B cell (primary cell): ENCODE data around the gene TGFB1. TPM values are rescaled to one million over a fixed set of nuclear protein-coding genes. Genes with fewer than 3 reads are reported as not detected.

Source experiments
- ATAC-seq: fragments of 200-7000 bp; cut with Tn5 transposase; one replicate; pipeline ENCODE4 v1.10.0; 2021; ENCODE audit warnings: low read depth, mild to moderate bottlenecking, moderate number of reproducible peaks, moderate library complexity
- CTCF ChIA-PET: fragments of 350-600 bp; sonication (Branson Sonifier 250); formaldehyde crosslinking; loops from one replicate; lab custom pipeline; 2021; ENCODE audit warnings: antibody characterized with exemption, inconsistent platforms; lab: Charles Lee
- POLR2A ChIA-PET: fragments of 350-600 bp; sonication (Branson Sonifier 250); formaldehyde crosslinking; loops from one replicate; lab custom pipeline; 2021; ENCODE audit warnings: antibody characterized with exemption; lab: Charles Lee
- DNase-seq: peaks from one replicate; pipeline ENCODE4 v3.0.0; 2013
- H2AFZ ChIP-seq: 2 replicates; pipeline ENCODE4 v1.6.1; 2012; ENCODE audit warnings: mild to moderate bottlenecking, low read depth, low read length; ENCODE audit not compliant: insufficient read depth, poor library complexity, severe bottlenecking
- H3K27ac ChIP-seq, 2 donors: 1 replicate in 1 of 2; 2 replicates in 1 of 2; pipeline ENCODE4 v1.5.1; 2012 to 2013; ENCODE audit warnings: low read length in 2 of 2, mild to moderate bottlenecking in 2 of 2, moderate library complexity in 1 of 2
- H3K27me3 ChIP-seq, 4 experiments: fragments of 200-600 bp in 1 of 4; sonication (generic) in 1 of 4; replicated peaks in 1 of 4; 1 replicate in 2 of 4; 2 replicates in 2 of 4; pipeline versions ENCODE4 v1.6.1 to v1.7.0; 2013 to 2016; ENCODE audit warnings: low read length in 3 of 4, mild to moderate bottlenecking in 2 of 4, mixed read lengths in 1 of 4, moderate library complexity in 1 of 4; ENCODE audit not compliant: insufficient read depth in 4 of 4, control insufficient read depth in 3 of 4; ENCODE audit errors: control extremely low read depth in 1 of 4
- H3K36me3 ChIP-seq, 2 experiments: replicated peaks in 1 of 2; 1 replicate in 1 of 2; 2 replicates in 1 of 2; pipeline versions ENCODE4 v1.6.1 to v1.7.1; 2013; ENCODE audit warnings: low read length in 1 of 2; ENCODE audit not compliant: insufficient read depth in 2 of 2, control insufficient read depth in 1 of 2; ENCODE audit errors: control extremely low read depth in 1 of 2, extremely low read depth in 1 of 2
- H3K4me1 ChIP-seq, 2 donors: fragments of 200-600 bp in 1 of 2; sonication (generic) in 1 of 2; 1 replicate in 1 of 2; 2 replicates in 1 of 2; pipeline versions ENCODE4 v1.5.1 to v1.6.1; 2013 to 2017; ENCODE audit warnings: low read length in 2 of 2; ENCODE audit not compliant: control insufficient read depth in 2 of 2, insufficient read depth in 2 of 2
- H3K4me2 ChIP-seq: replicated peaks from 2 replicates; pipeline ENCODE3; 2012; ENCODE audit warnings: mild to moderate bottlenecking, low read depth, low read length; ENCODE audit not compliant: poor library complexity, severe bottlenecking
- H3K4me3 ChIP-seq, 5 experiments: fragments of 200-600 bp in 1 of 5; sonication (generic) in 1 of 5; 1 replicate in 3 of 5; 2 replicates in 2 of 5; pipeline versions ENCODE4 v1.5.1 to v1.7.0; 2011 to 2016; ENCODE audit warnings: low read length in 4 of 5, mild to moderate bottlenecking in 4 of 5, low read depth in 2 of 5, control low read depth in 1 of 5, moderate library complexity in 1 of 5; ENCODE audit not compliant: insufficient read depth in 1 of 5; ENCODE audit errors: control extremely low read depth in 1 of 5, extremely low read depth in 1 of 5
- H3K79me2 ChIP-seq: fragments of 200-600 bp; sonication (generic); one replicate; pipeline ENCODE4 v1.6.0; 2016; ENCODE audit warnings: low read length; ENCODE audit not compliant: control insufficient read depth, insufficient read depth
- H3K9ac ChIP-seq: fragments of 200-600 bp; sonication (generic); 2 replicates; pipeline ENCODE4 v1.6.1; 2017; ENCODE audit warnings: mild to moderate bottlenecking, low read length, moderate library complexity
- H3K9me3 ChIP-seq, 3 donors: one replicate each; pipeline versions ENCODE4 v1.6.1 to v1.7.1; 2013; ENCODE audit warnings: low read length in 2 of 3; ENCODE audit not compliant: control insufficient read depth in 2 of 3, insufficient read depth in 1 of 3; ENCODE audit errors: control extremely low read depth in 1 of 3
- H4K20me1 ChIP-seq: 2 replicates; pipeline ENCODE4 v1.6.0; 2012; ENCODE audit warnings: mild to moderate bottlenecking, low read length; ENCODE audit not compliant: insufficient read depth, control insufficient read depth, poor library complexity, severe bottlenecking
- H3K27ac Mint-ChIP-seq: one replicate; pipeline ENCODE4 v1.8.0; 2021; ENCODE audit warnings: mixed read lengths
- H3K27me3 Mint-ChIP-seq: one replicate; pipeline ENCODE4 v1.8.0; 2021; ENCODE audit warnings: mixed read lengths
- H3K4me1 Mint-ChIP-seq: one replicate; pipeline ENCODE4 v1.8.0; 2021; ENCODE audit warnings: mixed read lengths
- H3K4me3 Mint-ChIP-seq: one replicate; pipeline ENCODE4 v1.8.0; 2021; ENCODE audit warnings: mixed read lengths
- H3K9me3 Mint-ChIP-seq: one replicate; pipeline ENCODE4 v1.8.0; 2022; ENCODE audit warnings: mixed read lengths; ENCODE audit not compliant: insufficient read depth
- CTCF ChIP-seq: fragments of 200-600 bp; IDR thresholded peaks from one replicate; pipeline ENCODE4 v1.8.0; 2022; ENCODE audit warnings: antibody characterized with exemption, mild to moderate bottlenecking
- EZH2 ChIP-seq: IDR thresholded peaks from 2 replicates; pipeline ENCODE4 v1.6.1; 2012; ENCODE audit warnings: borderline replicate concordance, low read depth, mild to moderate bottlenecking, moderate library complexity, low read length; ENCODE audit not compliant: insufficient read depth, poor library complexity, severe bottlenecking
- WGBS: methylation state at CpG from one replicate; pipeline ENCODE4 v1.1.5; 2013; ENCODE audit warnings: missing lambda C conversion rate; ENCODE audit not compliant: insufficient coverage; 5-methylcytosine and 5-hydroxymethylcytosine counted together
- intact Hi-C: fragments of 100-400 bp; cut with micrococcal nuclease; formaldehyde crosslinking; loops from one replicate; pipeline ENCODE4 v1.10.0; 2022
- polyA plus RNA-seq: library from polyadenylated mRNA; depleted of rRNA; stranded (reverse); fragments of >200 nt; gene quantifications from 2 replicates; pipeline ENCODE4 v1.2.3, GENCODE V29; 2012
- total RNA-seq, 2 donors: library from RNA; stranded (reverse); fragments of 120-200 nt in 1 of 2; gene quantifications; 1 replicate in 1 of 2; 2 replicates in 1 of 2; pipeline versions ENCODE4 v1.2.3 to v1.2.4, GENCODE V29; 2013 to 2022

The TGFB1 gene
- total and polyA plus RNA-seq, 2 donors (not counting 1 experiment from before 2014, with no cell fraction given), result 109 to 120 TPM

- Mint-ChIP-seq H3K4me3 (peak overlapping the region; percentile 88), H3K27me3 (no peaks in the 10 kb centered on the region), H3K27ac (peak overlapping the region; percentile 98), H3K4me1 (peaks cover 72% of the 10 kb centered on the region), H3K9me3 (no peaks in the 10 kb centered on the region)
- H3K4me3 ChIP-seq, result peak overlapping the region; percentile 8 to 72 (median 39)
- ATAC-seq (peak; percentile 78), DNase-seq (peak; percentile 90)
- H2AFZ ChIP-seq, result peak overlapping the region; percentile 1
- peaks cover 0 to 47% of the 10 kb centered on the region in 2 experiments for H3K36me3 ChIP-seq
- peak overlapping the region; percentile 76 to 97 for H3K27ac ChIP-seq
- ChIA-PET POLR2A (interaction anchor here (0.6 to 5.3 kb wide), 9 partner anchors 8 to 64 kb away, joined by 3 to 69 read pairs (median 11); partner anchors contain the start of genes B9D2, CCDC97, HNRNPUL1 and TGFB1), CTCF (interaction anchor here (0.8 to 9.7 kb wide), 12 partner anchors 14 to 243 kb away, joined by 3 to 130 read pairs (median 4); partner anchors contain the start of genes B9D2, CCDC97, HNRNPUL1 and TGFB1)
- 1% methylated on average over 33 of the region's 33 CpGs for WGBS
- H3K4me2 ChIP-seq, result peak overlapping the region; percentile 92
- no peaks in the 10 kb centered on the region for H3K9me3 ChIP-seq
- peak overlapping the region; percentile 58 for H3K9ac ChIP-seq
- no peaks in the 10 kb centered on the region for H3K27me3 ChIP-seq
- H3K79me2 ChIP-seq, result peaks cover 11% of the 10 kb centered on the region
- peaks cover 17% of the 10 kb centered on the region for H4K20me1 ChIP-seq
- H3K4me1 ChIP-seq, result peaks cover 59 to 80% of the 10 kb centered on the region in 2 donors
- intact Hi-C loops, result loop anchor here (1.0 to 10.0 kb wide), 4 partner anchors 24 to 237 kb away; partner anchors contain the start of genes BCKDHA and EXOSC5
- TF ChIP-seq EZH2 (no peak), CTCF (no peak)
Measured at GRCh38 chr19:41327576-41328156, 26.1 kb downstream of the TGFB1 start.
